SHP77 treated with DMSO at 0.1 percent for 48 hours (cell line): ENCODE measurements around the gene ASH1L.
"Not testable (repeated sequence)": the region's sequence is repeated elsewhere in the genome, so short reads cannot be mapped to it uniquely, and the experiment has no call there.

Experiments used
- DNase-seq: peaks from one replicate; lab custom pipeline; 2025; lab: John Stamatoyannopoulos, UW

Gene ASH1L, protein sequence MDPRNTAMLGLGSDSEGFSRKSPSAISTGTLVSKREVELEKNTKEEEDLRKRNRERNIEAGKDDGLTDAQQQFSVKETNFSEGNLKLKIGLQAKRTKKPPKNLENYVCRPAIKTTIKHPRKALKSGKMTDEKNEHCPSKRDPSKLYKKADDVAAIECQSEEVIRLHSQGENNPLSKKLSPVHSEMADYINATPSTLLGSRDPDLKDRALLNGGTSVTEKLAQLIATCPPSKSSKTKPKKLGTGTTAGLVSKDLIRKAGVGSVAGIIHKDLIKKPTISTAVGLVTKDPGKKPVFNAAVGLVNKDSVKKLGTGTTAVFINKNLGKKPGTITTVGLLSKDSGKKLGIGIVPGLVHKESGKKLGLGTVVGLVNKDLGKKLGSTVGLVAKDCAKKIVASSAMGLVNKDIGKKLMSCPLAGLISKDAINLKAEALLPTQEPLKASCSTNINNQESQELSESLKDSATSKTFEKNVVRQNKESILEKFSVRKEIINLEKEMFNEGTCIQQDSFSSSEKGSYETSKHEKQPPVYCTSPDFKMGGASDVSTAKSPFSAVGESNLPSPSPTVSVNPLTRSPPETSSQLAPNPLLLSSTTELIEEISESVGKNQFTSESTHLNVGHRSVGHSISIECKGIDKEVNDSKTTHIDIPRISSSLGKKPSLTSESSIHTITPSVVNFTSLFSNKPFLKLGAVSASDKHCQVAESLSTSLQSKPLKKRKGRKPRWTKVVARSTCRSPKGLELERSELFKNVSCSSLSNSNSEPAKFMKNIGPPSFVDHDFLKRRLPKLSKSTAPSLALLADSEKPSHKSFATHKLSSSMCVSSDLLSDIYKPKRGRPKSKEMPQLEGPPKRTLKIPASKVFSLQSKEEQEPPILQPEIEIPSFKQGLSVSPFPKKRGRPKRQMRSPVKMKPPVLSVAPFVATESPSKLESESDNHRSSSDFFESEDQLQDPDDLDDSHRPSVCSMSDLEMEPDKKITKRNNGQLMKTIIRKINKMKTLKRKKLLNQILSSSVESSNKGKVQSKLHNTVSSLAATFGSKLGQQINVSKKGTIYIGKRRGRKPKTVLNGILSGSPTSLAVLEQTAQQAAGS (N-terminal part only)

DNA sequence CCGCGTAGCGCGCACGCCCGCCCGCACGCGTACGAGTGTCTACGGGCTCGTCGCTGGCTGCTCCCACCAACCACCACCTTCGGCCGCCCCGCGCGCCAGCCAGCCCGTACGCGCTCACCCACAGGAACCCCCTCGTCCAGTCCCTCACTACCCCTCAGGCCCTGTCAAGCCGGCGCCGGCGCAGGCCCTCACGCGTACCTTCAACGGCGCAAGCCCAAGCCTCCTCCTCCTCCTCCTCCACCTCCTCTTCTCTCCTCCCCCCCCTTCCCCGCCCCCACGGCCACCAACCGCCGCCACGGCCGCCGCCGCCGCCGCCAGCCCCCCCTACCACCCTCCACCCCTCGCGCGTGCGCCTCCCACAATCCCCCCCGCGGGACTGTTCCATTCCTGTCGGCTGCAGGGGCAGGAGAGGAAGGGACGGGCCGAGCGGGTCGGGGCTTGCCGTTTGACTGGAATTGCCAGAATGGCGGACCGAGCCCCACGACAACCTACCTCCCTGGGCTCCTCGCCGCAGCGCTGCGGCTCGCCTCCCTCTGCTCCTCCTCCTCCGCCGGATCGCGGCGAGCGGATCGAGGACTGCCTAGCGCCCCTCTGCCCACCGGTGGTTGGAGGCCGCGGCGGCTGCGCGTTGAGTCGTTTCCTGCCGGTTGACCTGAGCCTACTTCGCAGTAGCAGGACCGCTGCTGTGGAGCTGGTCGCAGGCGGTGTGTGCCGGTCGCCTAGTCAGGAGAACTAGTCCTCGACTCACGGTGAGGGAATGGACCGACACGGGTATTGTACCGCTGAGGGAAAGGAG, at the start of gene ASH1L:
ASH1L (minus strand) TSS at position 223 of the 796 bp plus-strand sequence. CDS start 41,284 bp downstream, outside the sequence.
- peak; percentile 94 for DNase-seq

DNA sequence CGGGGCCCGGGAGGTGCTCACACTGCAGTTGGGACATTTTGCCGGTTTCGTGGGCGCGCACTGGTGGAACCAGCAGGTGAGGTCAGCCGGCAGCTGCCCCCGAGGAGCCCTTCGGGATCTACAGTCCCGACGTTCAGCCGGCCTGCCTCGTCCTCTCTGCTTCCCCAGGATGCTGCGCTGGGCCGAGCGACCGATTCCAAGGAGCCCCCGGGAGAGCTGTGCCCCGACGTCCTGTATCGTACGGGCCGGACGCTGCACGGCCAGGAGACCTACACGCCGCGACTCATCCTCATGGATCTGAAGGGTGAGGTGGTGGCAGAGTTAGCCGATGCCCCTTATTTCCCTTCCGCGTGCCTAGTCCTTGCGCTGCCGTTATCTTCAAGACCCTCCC, 47.6 kb upstream of the ASH1L start:
- DNase-seq = not testable (repeated sequence)

DNA sequence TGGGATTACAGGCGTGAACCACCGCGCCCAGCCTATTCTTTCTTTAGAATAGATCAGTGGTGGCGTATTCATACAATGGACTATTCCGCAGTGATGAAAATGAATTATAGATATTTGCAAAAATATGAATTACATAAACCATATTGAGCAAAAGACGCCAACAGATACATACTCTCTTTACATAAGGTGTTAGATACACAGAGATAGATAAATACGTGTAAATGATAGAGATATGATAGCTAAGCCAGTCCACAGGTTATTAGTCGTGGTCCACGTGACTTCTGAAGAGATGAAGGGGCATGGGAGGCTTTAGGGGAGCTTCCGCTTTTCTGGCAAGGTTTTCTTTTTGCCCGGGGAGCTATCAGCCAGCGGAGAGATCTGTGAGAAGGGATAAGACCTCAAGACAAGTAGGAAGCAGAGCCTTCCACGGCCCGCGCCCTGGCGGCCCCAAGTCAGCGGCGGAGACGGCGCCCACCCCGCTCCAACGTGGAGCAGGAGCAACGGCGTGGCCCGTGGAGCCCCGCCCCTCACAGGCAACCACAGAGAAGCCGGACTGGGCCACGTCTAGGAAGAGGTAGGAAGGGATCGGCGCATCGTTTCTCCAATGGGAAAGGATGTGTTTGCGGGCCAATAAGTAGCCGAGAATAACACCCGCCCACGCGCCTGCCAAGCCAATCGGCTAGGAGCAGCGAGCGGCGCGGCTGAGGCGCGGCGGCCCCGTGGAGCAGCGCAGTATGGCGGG, 47.1 kb upstream of the ASH1L start, which contains the start of gene MSTO1:
MSTO1 (plus strand) TSS at position 704 of the 742 bp plus-strand sequence; CDS start at position 735, 31 bp downstream.
- peak; percentile 100 for DNase-seq

DNA sequence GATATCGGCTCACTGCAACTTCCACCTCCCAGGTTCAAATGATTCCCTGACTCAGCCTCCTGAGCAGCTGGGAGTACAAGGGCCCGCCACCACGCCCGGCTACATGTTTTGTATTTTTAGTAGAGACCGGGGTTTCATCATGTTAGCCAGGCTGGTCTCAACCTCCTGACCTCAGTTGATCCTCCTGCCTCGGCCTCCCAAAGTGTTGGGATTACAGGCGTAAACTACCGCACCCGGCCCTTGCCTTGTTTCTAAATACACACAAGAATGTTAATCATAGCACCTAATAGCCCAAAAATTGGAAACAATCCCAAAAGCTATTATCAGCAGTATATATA, 46.3 kb upstream of the ASH1L start:
- DNase-seq = no peak

DNA sequence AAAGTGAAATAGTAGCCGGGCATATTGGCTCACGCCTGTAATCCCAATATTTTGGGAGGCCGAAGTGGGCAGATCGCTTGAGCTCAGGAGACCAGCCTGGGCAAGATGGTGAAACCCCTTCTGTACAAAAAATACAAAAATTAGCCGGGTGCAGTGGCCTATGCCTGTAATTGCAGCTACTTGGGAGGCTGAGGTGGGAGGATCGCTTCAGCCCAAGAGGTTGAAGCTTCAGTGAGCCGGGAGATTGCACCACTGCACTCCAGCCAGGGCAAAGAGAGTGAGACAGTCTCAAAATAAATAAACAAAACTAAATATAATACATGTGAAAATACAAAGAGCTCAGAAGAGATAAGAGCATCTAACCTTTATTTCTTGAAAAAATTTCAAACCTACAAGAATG, 45.1 kb upstream of the ASH1L start:
- DNase-seq = no peak

DNA sequence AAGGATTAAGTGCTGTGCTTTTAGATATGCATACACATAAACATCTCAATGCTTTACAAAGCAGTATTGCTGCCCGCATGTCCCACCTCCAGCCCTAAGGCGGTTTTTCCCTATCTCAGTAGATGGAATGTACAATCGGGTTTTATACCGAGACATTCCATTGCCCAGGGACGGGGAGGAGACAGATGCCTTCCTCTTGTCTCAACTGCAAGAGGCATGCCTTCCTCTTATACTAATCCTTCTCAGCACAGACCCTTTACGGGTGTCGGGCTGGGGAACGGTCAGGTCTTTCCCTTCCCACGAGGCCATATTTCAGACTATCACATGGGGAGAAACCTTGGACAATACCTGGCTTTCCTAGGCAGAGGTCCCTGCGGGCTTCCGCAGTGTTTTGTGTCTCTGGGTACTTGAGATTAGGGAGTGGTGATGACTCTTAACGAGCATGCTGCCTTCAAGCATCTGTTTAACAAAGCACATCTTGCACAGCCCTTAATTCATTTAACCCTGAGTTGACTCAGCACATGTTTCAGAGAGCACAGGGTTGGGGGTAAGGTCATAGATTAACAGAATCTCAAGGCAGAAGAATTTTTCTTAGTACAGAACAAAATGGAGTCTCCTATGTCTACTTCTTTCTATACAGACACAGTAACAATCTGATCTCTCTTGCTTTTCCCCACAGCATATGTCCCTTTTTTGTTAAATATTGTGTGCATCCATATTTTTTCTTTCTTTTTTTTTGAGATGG, 37.4 kb upstream of the ASH1L start:
- not testable (repeated sequence) for DNase-seq

DNA sequence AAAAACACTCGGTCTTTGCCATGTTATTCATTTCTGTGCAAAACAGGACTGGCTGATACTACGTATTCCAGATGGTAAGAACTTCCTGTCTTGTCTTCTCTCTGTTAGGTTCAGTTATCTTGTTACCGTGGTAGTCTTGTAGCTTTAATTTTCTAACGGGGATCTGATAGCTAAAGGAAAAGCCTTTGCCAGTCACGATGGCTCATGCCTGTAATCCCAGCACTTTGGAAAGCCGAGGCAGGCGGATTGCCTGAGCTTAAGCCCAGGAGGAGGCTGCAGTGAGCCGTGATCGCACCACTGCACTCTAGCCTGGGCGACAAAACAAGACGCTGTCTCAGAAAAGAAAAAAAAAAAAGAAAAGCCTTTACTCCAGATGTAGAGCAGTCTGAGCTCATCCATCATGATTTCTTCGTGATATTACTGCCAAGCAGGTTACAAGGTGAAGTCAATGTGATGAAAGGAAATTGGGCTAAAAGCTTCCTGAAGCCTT, 36.3 kb upstream of the ASH1L start:
- no peak for DNase-seq

DNA sequence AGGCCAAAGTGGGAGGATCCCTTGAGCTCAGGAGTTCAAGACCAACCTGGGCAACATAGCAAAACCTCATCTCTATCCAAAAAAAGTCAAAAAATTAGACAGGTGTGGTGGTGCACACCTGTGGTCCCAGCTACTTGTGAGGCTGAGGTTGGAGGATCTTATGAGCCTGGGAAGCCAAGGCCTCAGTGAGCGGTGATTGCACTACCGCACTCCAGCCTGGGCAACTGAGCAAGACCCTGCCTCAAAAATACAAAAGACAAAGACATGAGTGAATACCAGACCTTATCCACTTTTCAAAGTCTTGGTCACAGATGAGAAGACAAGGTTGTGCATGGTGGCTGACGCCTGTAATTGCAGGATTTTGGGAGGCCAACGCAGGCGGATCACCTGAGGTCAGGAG, 34.3 kb upstream of the ASH1L start:
- DNase-seq = no peak

DNA sequence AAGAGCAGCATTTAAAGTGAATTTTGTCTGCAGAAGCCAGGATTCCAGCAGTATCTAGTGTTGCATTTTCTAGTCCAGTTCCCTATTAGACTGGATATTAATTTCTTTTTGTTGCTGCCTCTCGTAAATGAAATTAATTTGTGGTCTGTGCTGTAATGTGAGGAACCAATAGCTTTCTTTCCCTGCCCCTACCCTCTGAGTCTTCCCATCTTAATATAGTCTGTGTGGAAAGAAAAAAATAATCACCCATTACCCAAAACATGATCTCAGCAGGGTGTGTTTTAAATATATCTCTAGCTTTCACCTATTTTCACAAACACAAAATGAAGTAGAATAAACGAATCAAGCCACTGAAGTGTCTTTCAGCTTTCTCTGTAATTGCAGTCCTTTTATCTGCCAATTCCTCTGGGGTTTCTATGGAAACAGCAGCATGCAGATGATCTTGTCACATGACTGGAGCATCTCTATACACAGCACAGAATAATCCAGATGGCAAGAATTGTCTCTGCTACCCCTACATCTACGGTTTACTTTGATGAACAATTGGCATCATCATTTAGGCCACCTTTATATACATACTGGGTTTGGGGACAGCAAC, 33.4 kb upstream of the ASH1L start:
- not testable (repeated sequence) for DNase-seq

DNA sequence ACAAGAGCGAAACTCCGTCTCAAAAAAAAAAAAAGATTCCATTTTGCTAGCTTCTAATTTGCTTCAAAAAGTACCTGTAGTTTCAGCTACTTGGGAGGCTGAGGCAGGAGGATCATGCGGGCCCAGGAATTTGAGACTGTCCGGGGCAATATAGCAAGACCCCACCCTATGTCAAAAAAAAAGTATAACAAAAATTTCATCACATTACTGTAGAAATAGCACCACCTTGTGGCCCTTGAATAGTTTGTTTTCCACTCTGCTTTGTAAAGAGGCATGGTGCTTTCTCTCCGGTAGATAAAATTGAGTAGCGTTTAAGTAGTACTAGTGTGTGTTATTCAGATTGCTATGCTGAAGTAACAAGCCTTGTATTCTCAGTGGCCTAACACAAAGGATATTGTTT, 29.2 kb upstream of the ASH1L start:
- peak; percentile 92 for DNase-seq

DNA sequence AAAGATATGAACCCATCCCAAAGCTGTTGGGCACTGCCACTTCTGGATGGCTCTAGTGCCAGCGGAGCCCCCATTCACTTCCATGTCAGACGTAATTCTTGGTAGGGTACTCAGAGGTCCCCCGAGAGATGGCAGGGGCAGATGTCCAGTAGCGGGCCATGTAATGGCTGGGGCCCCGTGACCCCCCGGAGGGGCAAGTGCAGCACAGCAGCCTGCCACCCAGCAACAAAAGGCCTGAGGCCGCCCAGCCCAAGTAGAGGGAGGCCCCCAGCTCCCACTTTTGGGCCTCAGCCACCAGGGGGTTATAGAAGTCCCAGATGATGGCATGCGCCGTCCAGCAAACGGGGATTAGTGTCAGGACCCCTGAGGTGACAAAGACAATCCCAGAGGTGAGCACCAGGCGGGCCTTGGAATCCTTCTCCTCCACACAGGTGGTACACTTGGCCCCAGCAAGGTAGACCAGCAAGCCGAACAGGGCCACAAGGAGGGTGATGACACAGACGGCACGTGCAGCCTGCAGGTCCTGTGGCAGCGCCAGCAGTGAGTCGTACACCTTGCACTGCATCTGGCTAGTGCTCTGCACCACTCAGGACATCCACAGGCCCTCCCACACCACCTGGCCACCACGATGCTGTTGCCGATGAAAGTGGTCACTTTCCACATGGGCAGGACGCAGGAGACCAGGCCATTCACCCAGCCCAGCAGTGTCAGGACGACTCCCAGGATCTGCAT, 28.1 kb upstream of the ASH1L start:
- DNase-seq = not testable (repeated sequence)

DNA sequence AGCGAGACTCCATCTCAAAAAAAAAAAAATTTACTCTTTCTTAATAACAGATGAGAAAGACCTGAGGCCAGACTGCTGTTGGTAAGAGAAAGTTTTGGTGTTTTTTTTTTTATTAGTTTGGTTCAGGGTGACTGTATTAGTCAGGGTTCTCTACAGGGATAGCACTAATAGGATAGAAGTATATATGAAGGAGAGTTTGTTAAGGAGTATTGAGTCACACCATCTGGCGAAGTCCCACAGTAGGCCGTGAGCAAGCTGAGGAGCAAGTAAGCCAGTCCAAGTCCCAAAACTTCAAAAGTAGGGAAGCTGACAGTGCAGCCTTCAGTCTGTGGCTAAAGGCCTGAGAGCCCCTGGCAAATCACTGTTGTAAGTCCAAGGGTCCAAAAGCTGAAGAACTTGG, 26.7 kb upstream of the ASH1L start:
- DNase-seq = not testable (repeated sequence)

DNA sequence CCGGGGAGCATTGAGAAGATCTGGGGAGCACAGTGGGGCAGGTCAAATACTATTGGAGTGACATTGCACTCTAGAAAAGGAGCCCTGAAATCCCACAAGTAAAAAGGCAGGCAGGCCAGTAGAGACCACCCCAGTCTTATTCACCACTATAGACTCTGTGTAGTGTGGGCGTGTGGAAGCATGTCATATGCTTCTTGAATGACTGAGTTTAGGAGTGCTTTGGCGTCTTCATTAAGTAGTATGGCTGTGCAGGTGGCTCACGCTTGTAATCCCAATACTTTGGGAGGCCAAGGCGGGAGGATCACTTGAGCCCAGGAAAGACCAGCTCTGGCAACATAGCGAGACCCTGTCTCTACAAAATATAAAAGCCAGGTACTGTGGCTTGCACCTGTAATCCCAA, 21.2 kb upstream of the ASH1L start:
- not testable (repeated sequence) for DNase-seq

DNA sequence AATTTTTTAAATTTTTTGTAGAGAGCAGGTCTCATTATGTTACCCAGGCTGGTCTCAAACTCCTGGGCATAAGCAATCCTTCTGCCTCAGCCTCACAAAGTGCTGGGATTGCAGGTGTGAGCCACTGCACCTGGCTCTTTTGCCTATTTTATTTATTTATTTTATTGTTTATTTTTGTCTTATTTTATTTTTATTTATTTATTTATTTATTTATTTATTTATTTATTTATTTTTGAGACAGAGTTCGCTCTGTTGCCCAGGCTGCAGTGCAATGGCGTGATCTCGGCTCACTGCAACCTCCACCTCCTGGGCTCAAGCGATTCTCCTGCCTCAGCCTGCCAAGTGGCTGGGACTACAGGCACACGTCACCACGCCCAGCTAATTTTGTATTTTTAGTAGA, 13.0 kb upstream of the ASH1L start:
- not testable (repeated sequence) for DNase-seq

DNA sequence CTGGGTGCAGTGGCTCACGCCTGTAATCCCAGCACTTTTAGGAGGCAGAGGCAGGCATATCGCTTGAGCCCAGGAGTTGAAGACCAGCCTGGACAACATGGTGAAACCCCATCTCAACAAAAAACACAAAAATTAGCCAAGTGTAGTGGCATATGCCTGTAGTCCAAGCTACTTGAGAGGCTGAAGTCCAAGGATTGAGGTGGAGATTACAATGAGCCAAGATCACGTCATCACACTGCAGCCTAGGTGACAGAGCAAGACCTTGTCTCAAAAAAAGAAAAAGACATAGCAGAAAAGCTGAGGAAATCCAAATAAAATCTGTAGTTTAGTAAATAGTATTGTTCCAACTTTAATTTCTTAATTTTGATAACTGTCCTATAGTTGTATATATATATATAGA, 11.5 kb upstream of the ASH1L start:
- DNase-seq = no peak

DNA sequence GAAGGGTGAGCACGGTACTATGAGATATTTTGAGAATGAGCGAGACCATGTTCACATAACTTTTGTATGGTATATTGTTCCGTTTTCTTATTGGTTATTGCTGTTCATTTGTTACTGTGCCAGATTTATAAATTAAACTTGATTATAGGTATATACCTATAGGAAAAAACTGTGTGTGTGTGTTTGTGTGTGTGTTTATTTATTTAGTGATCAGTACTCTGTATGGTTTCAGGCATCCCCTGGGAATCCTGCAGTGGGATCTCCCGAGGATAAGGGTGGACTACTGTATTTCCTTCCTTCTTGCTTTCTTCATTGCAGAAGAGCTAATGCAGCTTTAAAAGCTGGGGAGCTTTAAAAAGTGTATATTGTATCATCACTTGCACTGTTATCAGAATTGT, 8.0 kb upstream of the ASH1L start:
- no peak for DNase-seq

DNA sequence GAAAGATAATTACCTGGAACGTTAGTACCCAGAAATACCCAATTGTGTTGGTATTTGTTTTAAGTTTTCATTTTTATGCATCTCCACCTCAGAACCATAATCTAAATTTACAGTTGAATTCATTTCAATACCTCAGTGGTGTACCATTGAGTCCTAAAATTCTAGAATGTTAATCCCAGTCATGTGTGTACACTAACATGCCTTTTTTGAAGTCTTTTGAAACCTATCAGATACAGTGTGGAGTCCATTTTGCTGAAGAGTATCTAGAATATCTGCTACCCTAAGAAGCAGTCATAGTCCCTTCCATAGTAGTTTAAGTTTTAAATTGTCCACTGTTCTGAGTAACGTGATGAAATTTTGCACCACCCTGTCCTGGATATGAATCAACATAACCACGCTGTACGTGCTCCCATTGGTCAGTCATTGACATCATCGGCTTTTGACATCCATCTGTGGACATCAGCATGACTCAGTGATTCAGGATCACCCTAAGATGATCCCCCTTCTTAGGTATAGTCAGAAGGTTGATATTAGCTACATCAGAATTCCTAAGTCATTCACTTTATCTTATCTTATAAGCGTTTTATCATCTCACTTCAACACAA, 7.5 kb upstream of the ASH1L start:
- no peak for DNase-seq

DNA sequence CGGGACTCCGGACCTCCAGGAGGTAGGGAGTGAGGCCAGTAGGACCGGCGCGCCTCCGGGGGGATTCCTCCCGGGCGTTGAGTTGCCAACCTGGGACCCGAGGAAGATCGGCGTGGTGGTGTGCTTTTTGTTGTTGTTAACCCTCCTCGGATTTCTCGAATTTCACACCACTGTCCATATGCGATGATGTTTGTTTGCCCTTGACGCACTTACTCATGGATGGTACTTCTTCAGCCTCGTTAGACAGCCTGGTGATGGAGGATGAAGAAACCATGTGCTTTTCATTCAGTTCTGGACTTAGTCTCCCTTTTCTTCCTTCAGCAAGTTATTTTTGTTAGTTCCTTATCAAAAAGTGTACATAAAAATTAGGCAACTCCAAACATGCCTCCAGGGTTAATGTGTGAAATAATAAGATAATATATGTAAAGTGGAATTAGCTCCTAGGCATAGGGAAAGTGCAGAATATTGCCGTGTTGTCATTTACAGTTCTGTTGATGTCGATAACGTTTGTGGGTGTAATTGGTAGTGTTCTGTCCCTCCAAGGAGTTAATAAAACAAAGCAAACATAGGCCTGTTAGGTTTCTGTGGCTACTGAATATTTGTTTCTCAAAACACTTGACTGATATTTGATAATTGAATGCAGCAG, 897 bp upstream of the ASH1L start:
- DNase-seq = not testable (repeated sequence)
